HepG2 (cell line): ENCODE results near the gene ICOS.

Experiments used
- ESRRA ChIP-seq: sonication (generic); formaldehyde crosslinking; IDR thresholded peaks from 2 replicates; pipeline ENCODE4 v1.5.1; 2020; ENCODE audit warnings: mild to moderate bottlenecking, low read depth, missing genetic modification reagents
- HOXA5 ChIP-seq: sonication (generic); formaldehyde crosslinking; IDR thresholded peaks from 2 replicates; pipeline ENCODE4 v1.4.0; 2020; ENCODE audit warnings: missing genetic modification reagents
- NFE2L2 ChIP-seq: fragments of 150-350 bp; IDR thresholded peaks from 2 replicates; pipeline ENCODE4 v1.6.1; 2014; ENCODE audit warnings: low read length
- POLR2AphosphoS2 ChIP-seq: IDR thresholded peaks from 2 replicates; pipeline ENCODE4 v1.6.1; 2011; ENCODE audit warnings: low read depth, low read length, improper control_type of control experiment
- SOX6 ChIP-seq, 2 experiments: fragments of 450-650 bp in 1 of 2; sonication (generic) in 1 of 2; formaldehyde crosslinking in 1 of 2; IDR thresholded peaks; 2 replicates each; pipeline versions ENCODE4 v1.4.0 to v1.6.1; 2017 to 2020; ENCODE audit warnings: antibody characterized with exemption in 1 of 2, mild to moderate bottlenecking in 1 of 2, missing genetic modification reagents in 1 of 2
- ZNF274 ChIP-seq: sonication (generic); formaldehyde crosslinking; IDR thresholded peaks from 2 replicates; pipeline ENCODE4 v1.5.1; 2020; ENCODE audit warnings: mild to moderate bottlenecking, missing genetic modification reagents
- ZNF296 ChIP-seq: sonication (generic); formaldehyde crosslinking; conservative IDR thresholded peaks from 2 replicates; pipeline ENCODE4 v1.5.0; 2020; ENCODE audit warnings: mild to moderate bottlenecking, missing genetic modification reagents
- ZNF720 ChIP-seq: sonication (generic); formaldehyde crosslinking; IDR thresholded peaks from 2 replicates; pipeline ENCODE4 v1.4.0; 2020; ENCODE audit warnings: missing genetic modification reagents
- ZSCAN30 ChIP-seq: sonication (generic); formaldehyde crosslinking; IDR thresholded peaks from 2 replicates; pipeline ENCODE4 v1.5.0; 2020; ENCODE audit warnings: mild to moderate bottlenecking, missing genetic modification reagents
- TF ChIP-seq, protein P1 (sequence below): sonication (generic); formaldehyde crosslinking; IDR thresholded peaks from 2 replicates; pipeline ENCODE4 v1.5.0; 2020; ENCODE audit warnings: mild to moderate bottlenecking, missing genetic modification reagents, moderate library complexity

GRCh38 chr2:203996692-203997091 is 60.1 kb downstream of the ICOS start:
- TF ChIP-seq NFE2L2, result no peak
- TF ChIP-seq HOXA5, result no peak
- TF ChIP-seq ZNF274 (CRISPR knock-in tag), result no peak
- no peak for TF ChIP-seq ZNF296 (CRISPR knock-in tag)
- no peak for TF ChIP-seq POLR2AphosphoS2
- TF ChIP-seq, protein P1, sequence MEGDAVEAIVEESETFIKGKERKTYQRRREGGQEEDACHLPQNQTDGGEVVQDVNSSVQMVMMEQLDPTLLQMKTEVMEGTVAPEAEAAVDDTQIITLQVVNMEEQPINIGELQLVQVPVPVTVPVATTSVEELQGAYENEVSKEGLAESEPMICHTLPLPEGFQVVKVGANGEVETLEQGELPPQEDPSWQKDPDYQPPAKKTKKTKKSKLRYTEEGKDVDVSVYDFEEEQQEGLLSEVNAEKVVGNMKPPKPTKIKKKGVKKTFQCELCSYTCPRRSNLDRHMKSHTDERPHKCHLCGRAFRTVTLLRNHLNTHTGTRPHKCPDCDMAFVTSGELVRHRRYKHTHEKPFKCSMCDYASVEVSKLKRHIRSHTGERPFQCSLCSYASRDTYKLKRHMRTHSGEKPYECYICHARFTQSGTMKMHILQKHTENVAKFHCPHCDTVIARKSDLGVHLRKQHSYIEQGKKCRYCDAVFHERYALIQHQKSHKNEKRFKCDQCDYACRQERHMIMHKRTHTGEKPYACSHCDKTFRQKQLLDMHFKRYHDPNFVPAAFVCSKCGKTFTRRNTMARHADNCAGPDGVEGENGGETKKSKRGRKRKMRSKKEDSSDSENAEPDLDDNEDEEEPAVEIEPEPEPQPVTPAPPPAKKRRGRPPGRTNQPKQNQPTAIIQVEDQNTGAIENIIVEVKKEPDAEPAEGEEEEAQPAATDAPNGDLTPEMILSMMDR, result no peak
- no peak for TF ChIP-seq ZNF720 (CRISPR knock-in tag)
- no peak for TF ChIP-seq ESRRA (CRISPR knock-in tag)
- no peak for TF ChIP-seq ZSCAN30
- TF ChIP-seq SOX6 (IDR thresholded peaks at IDR 0.05), result no peak
- TF ChIP-seq SOX6 (CRISPR knock-in tag; IDR thresholded peaks at IDR 0.05), result no peak
